SW 1271 (cell line): ENCODE results near the gene MACROD2.
"Not testable (repeated sequence)": the region's sequence is repeated elsewhere in the genome, so short reads cannot be mapped to it uniquely, and the experiment has no call there.

ENCODE experiments used
- DNase-seq, 2 experiments: peaks; one replicate each; lab custom pipeline; 2025; lab: John Stamatoyannopoulos, UW

MACROD2 gene

GRCh38 chr20:15965165-15965564 lies 1969.8 kb downstream of the MACROD2 start:
- no peak for DNase-seq

GRCh38 chr20:15967334-15967733 lies 1972.0 kb downstream of the MACROD2 start:
- no peak for DNase-seq

- no peak for DNase-seq
Measured at GRCh38 chr20:15976047-15976736, 1980.9 kb downstream of the MACROD2 start.

GRCh38 chr20:15977026-15977425 lies 1981.7 kb downstream of the MACROD2 start:
- DNase-seq, result no peak

GRCh38 chr20:15977758-15978157 lies 1982.4 kb downstream of the MACROD2 start:
- DNase-seq, result no peak

- DNase-seq, result not testable (repeated sequence)
Measured at GRCh38 chr20:15985494-15986368, 1990.4 kb downstream of the MACROD2 start.

- no peak for DNase-seq
Measured at GRCh38 chr20:15986690-15987089, 1991.4 kb downstream of the MACROD2 start.

GRCh38 chr20:15991279-15991678 lies 1996.0 kb downstream of the MACROD2 start:
- no peak for DNase-seq

- DNase-seq, result no peak
Measured at GRCh38 chr20:15992564-15992963, 1997.2 kb downstream of the MACROD2 start.

GRCh38 chr20:16000112-16000511 lies 2004.8 kb downstream of the MACROD2 start:
- DNase-seq, result no peak

- DNase-seq, result no peak
Measured at GRCh38 chr20:16001286-16001685, 2006.0 kb downstream of the MACROD2 start.

- DNase-seq, result no peak
Measured at GRCh38 chr20:16003310-16003709, 2008.0 kb downstream of the MACROD2 start.

GRCh38 chr20:16004108-16004854 lies 2009.0 kb downstream of the MACROD2 start:
- no peak for DNase-seq

- DNase-seq, result no peak
Measured at GRCh38 chr20:16005021-16005914, 2010.0 kb downstream of the MACROD2 start.

GRCh38 chr20:16005915-16006493 lies 2010.7 kb downstream of the MACROD2 start:
- no peak for DNase-seq

GRCh38 chr20:16007164-16007563 lies 2011.8 kb downstream of the MACROD2 start:
- DNase-seq, result no peak

- no peak for DNase-seq
Measured at GRCh38 chr20:16007962-16008361, 2012.6 kb downstream of the MACROD2 start.

- DNase-seq, result no peak
Measured at GRCh38 chr20:16011056-16011455, 2015.7 kb downstream of the MACROD2 start.

- DNase-seq, result no peak
Measured at GRCh38 chr20:16011519-16011918, 2016.2 kb downstream of the MACROD2 start.

- not testable (repeated sequence) for DNase-seq
Measured at GRCh38 chr20:16012934-16013333, 2017.6 kb downstream of the MACROD2 start.

- no peak for DNase-seq
Measured at GRCh38 chr20:16013631-16014030, 2018.3 kb downstream of the MACROD2 start.
